GM18507 (cell line): ENCODE data around the gene PRLH.

ENCODE experiments used
- DNase-seq: peaks from one replicate; pipeline ENCODE4 v3.0.0; 2011; ENCODE audit warnings: low read depth; ENCODE audit not compliant: insufficient read length; ENCODE audit errors: extremely low spot score
- FAIRE-seq: peaks from 2 replicates; lab custom pipeline; 2011; peaks lifted over from hg19 to GRCh38; lab: Jason Lieb, UNC

Gene PRLH

DNA sequence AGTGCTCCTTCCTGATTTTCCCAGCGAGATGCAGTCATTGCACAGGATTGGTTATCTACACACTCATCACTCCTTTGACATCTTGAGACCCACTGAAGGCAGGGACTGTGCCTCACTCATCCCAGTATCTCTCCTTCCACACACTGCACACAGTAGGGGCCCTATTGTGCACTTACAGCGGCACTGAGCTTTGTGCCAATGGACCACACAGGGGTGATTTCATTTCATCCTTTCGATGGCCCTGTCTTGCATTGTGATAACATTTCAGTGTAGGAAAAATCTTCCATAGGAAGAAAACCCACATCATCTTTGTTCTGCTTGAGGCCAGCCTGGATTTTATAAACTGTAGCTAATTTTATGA, 50.0 kb downstream of the PRLH start:
- FAIRE-seq (no peak), DNase-seq (no peak)
